ENCODE results near the gene FYN.

The FYN gene

DNA sequence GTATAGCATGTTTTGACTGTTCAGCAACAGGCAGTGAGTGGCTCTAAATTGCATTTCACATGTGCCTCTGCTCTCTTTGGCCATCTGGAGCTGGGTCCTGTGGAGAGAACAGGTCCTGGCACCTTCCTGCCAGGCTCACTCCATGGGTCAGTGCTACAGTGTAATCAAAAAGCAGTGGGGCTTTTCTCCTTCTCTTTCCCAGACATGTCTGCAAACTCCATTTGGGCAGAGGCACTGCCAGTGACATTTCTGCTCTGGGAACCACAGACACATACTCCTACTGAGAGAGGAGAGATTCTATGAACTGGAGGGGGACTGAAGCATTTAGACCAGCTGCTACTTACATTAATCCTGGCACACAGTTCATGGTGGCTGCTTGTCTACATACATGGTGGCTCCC, 199.3 kb downstream of the FYN start:
- no peak for DNase-seq

DNA sequence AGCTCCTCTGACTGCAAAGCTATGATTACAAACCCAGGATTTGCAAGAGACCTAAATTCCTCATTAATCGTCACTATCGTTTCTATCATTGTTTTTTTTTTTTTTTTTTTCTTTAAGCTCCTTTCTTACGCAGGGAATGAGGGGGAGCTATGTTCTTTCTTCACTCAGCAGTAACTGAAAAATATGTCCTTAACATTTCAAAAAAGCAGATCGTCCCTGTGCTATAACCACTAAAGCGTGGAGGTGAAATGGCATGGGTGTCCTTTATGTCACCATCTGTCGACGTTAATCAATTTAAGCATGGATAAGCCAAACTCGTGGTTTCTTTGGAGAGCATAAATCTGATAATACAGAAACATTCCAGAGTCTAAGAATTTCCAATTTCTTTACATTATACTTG, 199.7 kb downstream of the FYN start:
- DNase-seq, result no peak

DNA sequence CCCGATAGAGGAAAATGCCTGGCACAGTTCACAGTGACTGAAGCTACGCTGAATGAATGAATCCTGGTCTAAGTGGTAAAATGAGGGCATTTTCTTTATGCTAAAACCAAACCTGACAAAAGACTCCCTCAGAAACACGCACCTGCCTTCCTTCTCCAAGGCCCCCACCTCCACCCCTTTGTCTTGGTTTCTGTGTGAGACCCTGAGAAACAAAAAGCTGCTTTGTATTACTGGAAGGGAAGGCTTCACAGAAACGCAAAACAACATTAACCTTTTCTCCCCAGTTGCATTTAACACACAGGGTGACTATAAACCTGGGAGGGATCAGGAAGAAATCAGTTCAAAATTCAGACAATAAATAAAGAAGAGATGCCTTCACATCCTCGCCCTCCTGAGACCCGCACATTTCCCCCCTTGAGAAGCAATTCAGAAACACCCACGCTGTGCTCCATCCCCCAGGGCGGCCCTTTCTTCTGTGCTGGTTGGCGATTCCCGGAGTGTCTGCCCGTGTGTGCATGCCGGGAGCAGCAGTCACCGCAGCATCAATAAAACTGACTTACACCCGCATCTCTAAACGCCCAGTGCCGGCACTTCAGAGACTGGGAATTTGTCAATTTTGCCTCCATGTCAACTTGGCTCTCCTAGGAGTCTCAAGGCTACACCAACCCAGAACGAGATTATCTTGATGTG, 200.3 kb downstream of the FYN start:
- DNase-seq, result no peak

DNA sequence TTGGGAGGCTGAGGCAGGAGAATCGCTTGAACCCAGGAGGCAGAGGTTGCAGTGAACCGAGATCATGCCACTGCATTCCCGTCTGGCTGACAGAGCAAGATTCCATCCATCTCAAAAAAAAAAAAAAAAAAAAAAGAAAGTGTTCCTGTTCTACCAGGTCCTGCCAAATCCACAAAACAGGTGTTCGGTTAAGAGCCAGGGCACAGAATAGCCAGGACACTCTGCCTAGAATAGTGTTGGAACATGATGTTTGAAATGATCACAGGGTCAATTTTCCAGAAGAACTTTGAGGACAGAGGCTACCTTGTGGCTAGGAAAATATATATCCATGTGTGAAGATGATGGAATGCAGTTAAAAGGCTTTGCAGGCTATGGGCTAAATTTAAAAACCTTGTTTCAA, 203.9 kb downstream of the FYN start:
- DNase-seq, result no peak

GRCh38 chr6:111668410-111668809, 204.8 kb downstream of the FYN start:
- DNase-seq, result no peak

DNA sequence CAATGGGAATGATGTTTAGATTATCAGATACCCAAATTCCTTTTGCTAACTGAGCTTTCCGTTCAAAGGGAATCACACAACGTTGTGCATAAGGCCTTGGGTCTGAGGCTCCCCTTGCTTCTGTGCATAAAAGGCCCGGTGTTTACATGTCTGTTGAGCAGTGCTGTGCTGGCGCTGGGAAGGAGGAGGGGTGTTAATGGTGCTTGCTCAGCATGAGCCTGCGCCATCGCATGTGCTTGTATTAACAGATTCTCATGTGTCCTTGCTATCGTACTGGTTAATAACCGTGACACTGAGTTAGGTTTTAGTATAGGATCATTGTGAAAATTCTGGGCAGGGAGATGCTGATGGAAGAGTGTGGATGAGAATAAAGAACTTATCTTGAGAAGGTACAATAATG, 205.3 kb downstream of the FYN start:
- DNase-seq, result no peak

DNA sequence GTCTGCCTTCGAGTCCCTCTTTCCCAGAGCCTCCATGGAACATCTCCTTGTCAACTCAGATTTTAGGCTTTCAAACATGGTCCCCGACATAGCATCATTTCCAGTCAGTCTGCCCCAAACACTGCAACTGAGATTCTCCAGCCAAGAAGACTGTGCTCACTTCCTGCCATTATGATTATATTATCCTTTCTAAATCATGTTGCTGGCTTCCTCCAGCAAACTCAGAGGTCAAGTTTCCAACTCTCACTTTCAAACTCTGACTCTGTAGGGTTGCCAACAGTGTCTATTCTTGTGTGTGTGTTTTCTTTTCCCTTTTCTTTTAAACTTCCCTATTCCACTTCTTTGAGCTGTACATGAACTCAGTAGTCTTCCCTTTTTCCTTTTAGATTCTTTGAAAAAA, 206.4 kb downstream of the FYN start:
- no peak for DNase-seq

DNA sequence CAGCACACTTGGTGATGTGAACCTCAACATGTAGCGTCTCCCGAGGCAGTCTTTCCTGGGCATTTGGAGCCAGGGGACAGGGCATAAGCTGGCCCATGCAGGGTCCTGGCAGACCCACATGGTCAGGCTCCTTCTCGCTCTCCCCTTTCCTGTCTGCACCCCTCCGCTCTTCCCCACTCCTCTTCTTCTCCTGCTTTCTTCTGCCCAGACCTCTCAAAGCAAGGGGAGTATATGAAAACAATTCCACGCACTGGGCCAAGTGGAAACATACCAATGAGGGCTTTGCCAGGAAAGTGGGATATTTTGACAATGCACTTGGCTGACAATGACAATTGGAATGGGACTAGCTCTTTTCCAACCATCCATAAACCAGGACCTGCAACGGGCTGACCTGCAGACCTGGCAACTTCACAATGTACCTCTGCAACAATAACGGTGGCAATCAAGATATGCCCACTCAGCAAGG, 208.7 kb downstream of the FYN start:
- DNase-seq, result no peak

- DNase-seq, result no peak
Observed at GRCh38 chr6:111663692-111664564, 209.3 kb downstream of the FYN start.

GRCh38 chr6:111662794-111663593, 210.3 kb downstream of the FYN start:
- no peak for DNase-seq

GRCh38 chr6:111662072-111662793, 211.0 kb downstream of the FYN start:
- no peak for DNase-seq

GRCh38 chr6:111661541-111662061, 211.7 kb downstream of the FYN start:
- DNase-seq, result no peak

- DNase-seq, result no peak
Observed at GRCh38 chr6:111660531-111660930, 212.7 kb downstream of the FYN start.

DNA sequence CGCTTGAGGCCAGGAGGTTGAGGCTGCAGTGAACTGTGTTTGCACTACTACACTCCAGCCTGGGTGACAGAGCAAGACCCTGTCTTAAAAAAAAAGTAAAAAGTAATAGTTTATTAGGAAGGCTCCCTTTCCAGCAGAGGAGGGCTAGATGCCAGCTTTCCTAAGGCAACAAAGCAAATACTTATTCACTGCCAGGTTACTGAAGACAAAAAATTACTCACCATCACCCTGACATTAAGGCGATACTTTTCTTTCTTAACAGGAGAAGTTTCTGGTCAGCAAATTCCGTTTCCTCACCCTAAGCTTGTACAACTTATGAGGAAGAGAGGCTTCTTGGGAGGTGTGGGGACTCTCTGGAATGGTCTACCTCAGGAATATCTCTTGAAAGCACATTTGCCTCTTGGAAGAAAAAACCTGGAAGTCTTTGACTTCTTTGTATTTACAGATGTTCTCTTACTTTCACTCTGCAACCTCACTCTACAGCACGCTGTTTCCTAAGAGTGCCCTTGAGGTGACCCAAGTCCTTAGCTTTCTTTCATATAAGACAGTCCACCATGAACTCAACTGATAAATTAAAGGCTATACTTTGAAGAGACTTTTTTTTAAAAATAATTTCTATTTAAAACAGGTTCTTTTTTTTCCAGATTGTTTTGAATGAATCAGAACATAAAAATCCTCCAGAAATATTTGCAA, 214.6 kb downstream of the FYN start:
- DNase-seq, result no peak

DNA sequence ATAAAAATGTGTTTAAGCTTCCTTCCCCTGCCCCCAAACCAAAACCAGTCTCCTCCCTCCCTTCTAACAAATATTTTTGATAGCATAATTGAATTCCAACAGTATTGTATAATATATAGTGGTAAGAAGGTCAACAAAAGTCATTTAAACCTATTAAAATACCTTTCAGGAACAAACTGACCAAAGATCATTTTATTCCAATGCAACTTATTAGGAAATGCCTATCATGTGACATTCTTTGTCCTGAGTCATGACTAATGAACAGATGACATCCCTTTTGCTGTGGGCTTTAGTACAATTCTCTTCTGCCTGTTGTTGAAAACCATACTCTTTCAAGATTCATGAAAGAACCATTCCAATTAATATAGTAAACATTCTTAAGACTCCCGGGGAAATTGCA, 216.1 kb downstream of the FYN start:
- DNase-seq, result no peak

- no peak for DNase-seq
Observed at GRCh38 chr6:111653979-111654378, 219.3 kb downstream of the FYN start.

GRCh38 chr6:111653434-111653833, 219.8 kb downstream of the FYN start:
- DNase-seq, result no peak

DNA sequence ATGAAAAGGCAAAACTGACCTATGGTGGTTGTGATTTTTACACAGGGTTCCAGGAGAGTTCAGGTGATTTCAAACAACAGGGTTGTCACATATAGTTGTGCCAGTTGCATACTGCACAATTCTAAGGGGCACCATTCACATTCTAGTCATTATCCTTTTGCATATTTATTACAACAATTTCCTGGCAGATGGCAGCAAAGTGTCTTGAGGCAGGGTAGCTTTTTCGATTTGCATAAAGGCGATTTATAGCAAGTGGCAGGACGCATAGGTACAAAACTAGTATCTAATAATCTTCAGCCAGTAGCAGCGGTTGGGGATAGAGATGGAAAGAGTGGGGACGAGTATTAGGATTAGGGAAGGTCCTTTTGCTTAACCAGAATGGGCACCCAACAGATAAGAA, 221.1 kb downstream of the FYN start:
- DNase-seq, result no peak

DNA sequence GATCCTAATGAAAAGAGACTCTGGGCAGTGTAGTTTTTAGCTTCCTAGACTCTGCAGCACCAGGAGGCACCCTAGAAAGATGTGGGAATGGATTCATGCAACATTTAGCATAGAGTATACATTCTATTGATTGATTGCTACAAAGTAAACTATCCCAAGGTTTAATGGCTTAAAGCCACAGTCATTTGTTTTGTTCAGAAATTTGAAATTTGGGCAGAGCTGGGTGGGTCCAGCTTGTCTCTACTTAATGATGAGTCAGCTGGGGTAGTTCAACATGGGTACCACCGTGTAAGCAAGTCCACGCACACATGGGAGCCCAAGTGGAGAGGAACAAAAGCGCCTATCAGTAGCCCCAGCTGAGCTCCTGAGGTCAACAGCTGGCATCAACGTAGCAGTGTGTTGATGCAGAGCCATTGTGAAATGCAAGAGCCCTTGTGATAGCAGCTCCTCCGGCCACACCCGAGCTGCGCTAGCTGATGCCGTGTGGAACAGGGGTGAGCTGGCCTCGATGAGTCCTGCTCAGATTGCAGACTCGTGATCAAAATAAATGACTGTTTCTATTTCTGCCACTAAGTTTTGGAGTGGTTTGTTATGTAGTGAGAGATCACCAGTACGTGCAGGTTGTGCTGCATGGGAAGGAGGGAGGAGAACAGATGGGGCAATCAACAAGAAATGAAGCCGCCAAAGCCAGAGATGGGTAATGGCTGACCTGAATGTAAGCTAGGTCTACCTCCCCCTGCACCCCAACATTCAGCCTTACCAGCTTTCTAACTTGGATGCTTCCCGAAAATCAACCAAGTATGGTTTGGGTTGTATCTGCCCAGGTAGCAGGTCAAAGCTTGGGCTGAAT, 221.8 kb downstream of the FYN start:
- DNase-seq, result peak; percentile 80

- no peak for DNase-seq
Observed at GRCh38 chr6:111650049-111650448, 223.2 kb downstream of the FYN start.

- no peak for DNase-seq
Observed at GRCh38 chr6:111648100-111648499, 225.2 kb downstream of the FYN start.

Measured in hematopoietic multipotent progenitor cell treated with erythropoietin and hydrocortisone succinate and interleukin-3 and kit ligand, for 8 days (in vitro differentiated cells).